ENCODE results near the gene EIPR1.

The EIPR1 gene

GRCh38 chr2:3159782-3160545 lies 217.7 kb downstream of the EIPR1 start:
- Histone ChIP-seq H3K4me1 (ENCODE audit: control insufficient read depth, insufficient read depth, low read length) (no peaks in the 10 kb centered on the region), H3K27ac (ENCODE audit: low read length) (no peak overlapping the region), H3K4me3 (ENCODE audit: low read length in 2 of 2) (no peak overlapping the region), H3K27me3 (ENCODE audit: control insufficient read depth in 1 of 2, insufficient read depth in 2 of 2, low read length in 2 of 2) (no peaks in the 10 kb centered on the region), H3K9me3 (ENCODE audit: control insufficient read depth in 2 of 2, low read length in 2 of 2) (peaks cover 3 to 5% of the 10 kb centered on the region in 2 donors), H3K9ac (ENCODE audit: low read length in 2 of 2) (no peak overlapping the region), H3K36me3 (ENCODE audit: control insufficient read depth in 2 of 2, insufficient read depth in 2 of 2, low read length in 2 of 2) (no peaks in the 10 kb centered on the region)

- Histone ChIP-seq H3K27ac (ENCODE audit: low read length) (no peak overlapping the region), H3K9ac (ENCODE audit: low read length in 2 of 2) (no peak overlapping the region), H3K36me3 (ENCODE audit: control insufficient read depth in 2 of 2, insufficient read depth in 2 of 2, low read length in 2 of 2) (no peaks in the 10 kb centered on the region), H3K4me3 (ENCODE audit: low read length in 2 of 2) (no peak overlapping the region), H3K9me3 (ENCODE audit: control insufficient read depth in 2 of 2, low read length in 2 of 2) (no peaks in the 10 kb centered on the region), H3K27me3 (ENCODE audit: control insufficient read depth in 1 of 2, insufficient read depth in 2 of 2, low read length in 2 of 2) (no peaks in the 10 kb centered on the region), H3K4me1 (ENCODE audit: control insufficient read depth, insufficient read depth, low read length) (no peaks in the 10 kb centered on the region)
These were observed 222.9 kb downstream of the EIPR1 start for GRCh38 chr2:3154700-3155099.

GRCh38 chr2:3154146-3154545 lies 223.5 kb downstream of the EIPR1 start:
- Histone ChIP-seq H3K4me1 (ENCODE audit: control insufficient read depth, insufficient read depth, low read length) (no peaks in the 10 kb centered on the region), H3K4me3 (ENCODE audit: low read length in 2 of 2) (no peak overlapping the region), H3K27me3 (ENCODE audit: control insufficient read depth in 1 of 2, insufficient read depth in 2 of 2, low read length in 2 of 2) (no peaks in the 10 kb centered on the region), H3K27ac (ENCODE audit: low read length) (no peak overlapping the region), H3K9ac (ENCODE audit: low read length in 2 of 2) (no peak overlapping the region), H3K9me3 (ENCODE audit: control insufficient read depth in 2 of 2, low read length in 2 of 2) (no peaks in the 10 kb centered on the region), H3K36me3 (ENCODE audit: control insufficient read depth in 2 of 2, insufficient read depth in 2 of 2, low read length in 2 of 2) (no peaks in the 10 kb centered on the region)

GRCh38 chr2:3151153-3151918 lies 226.3 kb downstream of the EIPR1 start:
- Histone ChIP-seq H3K9me3 (ENCODE audit: control insufficient read depth in 2 of 2, low read length in 2 of 2) (no peaks in the 10 kb centered on the region), H3K27ac (ENCODE audit: low read length) (no peak overlapping the region), H3K4me3 (ENCODE audit: low read length in 2 of 2) (no peak overlapping the region), H3K36me3 (ENCODE audit: control insufficient read depth in 2 of 2, insufficient read depth in 2 of 2, low read length in 2 of 2) (no peaks in the 10 kb centered on the region), H3K4me1 (ENCODE audit: control insufficient read depth, insufficient read depth, low read length) (no peaks in the 10 kb centered on the region), H3K27me3 (ENCODE audit: control insufficient read depth in 1 of 2, insufficient read depth in 2 of 2, low read length in 2 of 2) (no peaks in the 10 kb centered on the region), H3K9ac (ENCODE audit: low read length in 2 of 2) (no peak overlapping the region)

- H3K4me1 ChIP-seq (ENCODE audit: control insufficient read depth, insufficient read depth, low read length), result no peaks in the 10 kb centered on the region
- H3K36me3 ChIP-seq (ENCODE audit: control insufficient read depth in 2 of 2, insufficient read depth in 2 of 2, low read length in 2 of 2), result no peaks in the 10 kb centered on the region
- no peak overlapping the region for H3K4me3 ChIP-seq (ENCODE audit: low read length in 2 of 2)
- H3K27me3 ChIP-seq (ENCODE audit: control insufficient read depth in 1 of 2, insufficient read depth in 2 of 2, low read length in 2 of 2), result no peaks in the 10 kb centered on the region
- H3K9ac ChIP-seq (ENCODE audit: low read length in 2 of 2), result no peak overlapping the region
- H3K27ac ChIP-seq (ENCODE audit: low read length), result no peak overlapping the region
- no peaks in the 10 kb centered on the region for H3K9me3 ChIP-seq (ENCODE audit: control insufficient read depth in 2 of 2, low read length in 2 of 2)
These were observed 228.0 kb downstream of the EIPR1 start for GRCh38 chr2:3149441-3150217.

- Histone ChIP-seq H3K4me3 (ENCODE audit: low read length in 2 of 2) (no peak overlapping the region), H3K9ac (ENCODE audit: low read length in 2 of 2) (no peak overlapping the region), H3K27me3 (ENCODE audit: control insufficient read depth in 1 of 2, insufficient read depth in 2 of 2, low read length in 2 of 2) (no peaks in the 10 kb centered on the region), H3K4me1 (ENCODE audit: control insufficient read depth, insufficient read depth, low read length) (no peaks in the 10 kb centered on the region), H3K36me3 (ENCODE audit: control insufficient read depth in 2 of 2, insufficient read depth in 2 of 2, low read length in 2 of 2) (no peaks in the 10 kb centered on the region), H3K9me3 (ENCODE audit: control insufficient read depth in 2 of 2, low read length in 2 of 2) (no peaks in the 10 kb centered on the region), H3K27ac (ENCODE audit: low read length) (no peak overlapping the region)
These were observed 228.9 kb downstream of the EIPR1 start for GRCh38 chr2:3148716-3149115.

- no peaks in the 10 kb centered on the region for H3K4me1 ChIP-seq (ENCODE audit: control insufficient read depth, insufficient read depth, low read length)
- H3K9ac ChIP-seq (ENCODE audit: low read length in 2 of 2), result no peak overlapping the region
- no peak overlapping the region for H3K27ac ChIP-seq (ENCODE audit: low read length)
- H3K36me3 ChIP-seq (ENCODE audit: control insufficient read depth in 2 of 2, insufficient read depth in 2 of 2, low read length in 2 of 2), result no peaks in the 10 kb centered on the region
- no peaks in the 10 kb centered on the region for H3K27me3 ChIP-seq (ENCODE audit: control insufficient read depth in 1 of 2, insufficient read depth in 2 of 2, low read length in 2 of 2)
- H3K4me3 ChIP-seq (ENCODE audit: low read length in 2 of 2), result no peak overlapping the region
- no peaks in the 10 kb centered on the region for H3K9me3 ChIP-seq (ENCODE audit: control insufficient read depth in 2 of 2, low read length in 2 of 2)
These were observed 229.7 kb downstream of the EIPR1 start for GRCh38 chr2:3147651-3148530.

GRCh38 chr2:3146772-3147650 lies 230.6 kb downstream of the EIPR1 start:
- Histone ChIP-seq H3K27me3 (ENCODE audit: control insufficient read depth in 1 of 2, insufficient read depth in 2 of 2, low read length in 2 of 2) (no peaks in the 10 kb centered on the region), H3K9me3 (ENCODE audit: control insufficient read depth in 2 of 2, low read length in 2 of 2) (no peaks in the 10 kb centered on the region), H3K9ac (ENCODE audit: low read length in 2 of 2) (no peak overlapping the region), H3K4me3 (ENCODE audit: low read length in 2 of 2) (no peak overlapping the region), H3K27ac (ENCODE audit: low read length) (no peak overlapping the region), H3K36me3 (ENCODE audit: control insufficient read depth in 2 of 2, insufficient read depth in 2 of 2, low read length in 2 of 2) (no peaks in the 10 kb centered on the region), H3K4me1 (ENCODE audit: control insufficient read depth, insufficient read depth, low read length) (no peaks in the 10 kb centered on the region)

- Histone ChIP-seq H3K9ac (ENCODE audit: low read length in 2 of 2) (no peak overlapping the region), H3K36me3 (ENCODE audit: control insufficient read depth in 2 of 2, insufficient read depth in 2 of 2, low read length in 2 of 2) (no peaks in the 10 kb centered on the region), H3K27me3 (ENCODE audit: control insufficient read depth in 1 of 2, insufficient read depth in 2 of 2, low read length in 2 of 2) (no peaks in the 10 kb centered on the region), H3K4me3 (ENCODE audit: low read length in 2 of 2) (no peak overlapping the region), H3K4me1 (ENCODE audit: control insufficient read depth, insufficient read depth, low read length) (no peaks in the 10 kb centered on the region), H3K27ac (ENCODE audit: low read length) (no peak overlapping the region), H3K9me3 (ENCODE audit: control insufficient read depth in 2 of 2, low read length in 2 of 2) (no peaks in the 10 kb centered on the region)
These were observed 231.4 kb downstream of the EIPR1 start for GRCh38 chr2:3146175-3146574.
